ENCODE measurements around the gene DNAL4.

DNAL4 gene

DNA sequence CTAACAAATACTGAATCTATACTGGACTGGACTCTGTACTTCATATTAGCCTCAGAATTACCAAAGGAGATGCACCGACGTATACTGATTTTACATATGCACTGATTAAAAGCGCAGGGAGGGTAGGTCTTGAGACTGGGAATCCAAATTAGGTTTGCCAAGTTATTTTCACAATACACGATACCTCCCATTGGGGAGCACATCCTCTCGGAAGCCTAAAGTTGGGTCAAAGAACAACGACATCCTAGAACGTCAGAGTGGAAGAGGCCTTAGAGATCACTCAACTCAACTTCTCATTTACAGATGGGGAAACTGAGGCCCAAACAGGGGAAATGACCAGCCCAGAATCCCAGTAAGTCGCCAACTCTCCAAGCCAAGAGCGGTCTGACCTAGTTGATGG, 626 bp downstream of the DNAL4 start:
- peaks cover 32% of the 10 kb centered on the region for H3K27me3 Mint-ChIP-seq
- peak overlapping the region; percentile 91 for H3K4me3 Mint-ChIP-seq
- peaks cover 19% of the 10 kb centered on the region for H3K4me1 Mint-ChIP-seq
- H3K27ac Mint-ChIP-seq (ENCODE audit: low read depth), result peak overlapping the region; percentile 93
- ATAC-seq (replicated peaks; ENCODE audit: extremely low read depth, poor library complexity, severe bottlenecking), result no peak
- no peak for DNase-seq (ENCODE audit: low spot score in 2 of 2)
- H3K36me3 Mint-ChIP-seq (ENCODE audit: insufficient read depth), result no peaks in the 10 kb centered on the region
- H3K9me3 Mint-ChIP-seq, result no peaks in the 10 kb centered on the region

DNA sequence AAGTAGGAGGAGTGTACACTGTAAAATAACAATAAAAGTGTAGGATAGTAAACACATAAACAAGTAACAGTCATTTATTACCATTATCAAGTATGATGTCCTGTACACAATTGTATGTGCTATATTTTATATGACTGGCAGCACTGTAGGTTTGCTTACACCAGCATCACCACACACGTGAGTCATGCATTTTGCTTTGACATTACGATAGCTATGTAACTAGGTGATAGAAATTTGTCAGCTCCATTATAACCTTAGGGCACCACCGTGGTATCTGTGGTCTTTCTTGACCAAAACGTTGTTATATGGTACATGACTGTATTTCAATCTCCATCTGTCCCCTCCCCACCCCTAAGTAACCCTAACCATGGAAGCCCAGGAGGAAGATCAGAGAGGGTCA, 1.1 kb downstream of the DNAL4 start:
- ATAC-seq (replicated peaks; ENCODE audit: extremely low read depth, poor library complexity, severe bottlenecking) (no peak), DNase-seq (ENCODE audit: low spot score in 2 of 2) (no peak)
- H3K4me1 Mint-ChIP-seq, result peaks cover 14% of the 10 kb centered on the region
- H3K9me3 Mint-ChIP-seq, result no peaks in the 10 kb centered on the region
- no peaks in the 10 kb centered on the region for H3K36me3 Mint-ChIP-seq (ENCODE audit: insufficient read depth)
- H3K27ac Mint-ChIP-seq (ENCODE audit: low read depth), result peak overlapping the region; percentile 93
- peaks cover 27% of the 10 kb centered on the region for H3K27me3 Mint-ChIP-seq
- peak overlapping the region; percentile 91 for H3K4me3 Mint-ChIP-seq

DNA sequence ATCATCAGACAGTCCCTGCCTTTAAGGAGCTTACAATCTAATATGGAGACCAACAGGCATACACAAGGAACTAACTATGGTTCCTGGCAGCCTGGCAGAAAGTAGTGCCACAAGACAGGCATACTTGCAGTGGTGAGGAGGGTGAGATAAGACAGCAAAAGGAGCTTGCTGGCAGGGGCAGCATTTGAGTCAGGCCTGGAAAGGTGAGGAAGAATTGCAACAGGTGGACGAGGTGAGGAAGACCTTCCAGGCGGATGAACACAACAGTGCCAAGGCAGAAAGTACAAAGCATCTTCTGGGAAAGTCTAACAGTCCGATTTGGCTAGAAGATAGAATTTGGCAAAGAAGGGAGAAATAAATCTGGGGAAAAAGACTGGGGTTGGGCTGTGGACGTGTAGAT, 4.3 kb downstream of the DNAL4 start:
- ATAC-seq (replicated peaks; ENCODE audit: extremely low read depth, poor library complexity, severe bottlenecking) (no peak), DNase-seq (ENCODE audit: low spot score in 2 of 2) (no peak)
- H3K4me1 Mint-ChIP-seq, result peaks cover 7% of the 10 kb centered on the region
- peaks cover 1% of the 10 kb centered on the region for H3K36me3 Mint-ChIP-seq (ENCODE audit: insufficient read depth)
- H3K4me3 Mint-ChIP-seq, result no peak overlapping the region
- no peaks in the 10 kb centered on the region for H3K27me3 Mint-ChIP-seq
- H3K9me3 Mint-ChIP-seq, result no peaks in the 10 kb centered on the region
- no peak overlapping the region for H3K27ac Mint-ChIP-seq (ENCODE audit: low read depth)

DNA sequence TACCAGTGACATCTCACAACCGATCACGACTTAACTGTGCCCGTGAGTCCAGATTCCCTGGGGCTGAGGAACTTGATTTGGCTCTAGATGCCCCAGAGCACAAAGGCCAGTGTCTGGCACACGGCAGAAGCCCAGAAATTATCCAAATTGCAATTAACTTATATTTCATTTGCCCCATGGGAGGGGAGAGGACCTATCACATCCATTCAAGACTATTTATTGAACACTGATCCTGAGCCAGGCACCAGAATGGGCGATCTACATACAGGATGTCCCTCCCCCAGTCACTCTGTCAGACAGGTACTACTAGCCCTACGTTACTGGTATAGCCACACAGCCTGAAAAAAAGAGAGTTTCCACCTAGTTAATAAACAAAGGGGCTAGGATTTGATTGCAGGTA, 5.1 kb downstream of the DNAL4 start:
- DNase-seq (ENCODE audit: low spot score in 2 of 2) (no peak), ATAC-seq (replicated peaks; ENCODE audit: extremely low read depth, poor library complexity, severe bottlenecking) (no peak)
- Mint-ChIP-seq H3K27me3 (no peaks in the 10 kb centered on the region), H3K36me3 (ENCODE audit: insufficient read depth) (peaks cover 1% of the 10 kb centered on the region), H3K4me3 (no peak overlapping the region), H3K4me1 (peaks cover 7% of the 10 kb centered on the region), H3K27ac (ENCODE audit: low read depth) (no peak overlapping the region), H3K9me3 (no peaks in the 10 kb centered on the region)

DNA sequence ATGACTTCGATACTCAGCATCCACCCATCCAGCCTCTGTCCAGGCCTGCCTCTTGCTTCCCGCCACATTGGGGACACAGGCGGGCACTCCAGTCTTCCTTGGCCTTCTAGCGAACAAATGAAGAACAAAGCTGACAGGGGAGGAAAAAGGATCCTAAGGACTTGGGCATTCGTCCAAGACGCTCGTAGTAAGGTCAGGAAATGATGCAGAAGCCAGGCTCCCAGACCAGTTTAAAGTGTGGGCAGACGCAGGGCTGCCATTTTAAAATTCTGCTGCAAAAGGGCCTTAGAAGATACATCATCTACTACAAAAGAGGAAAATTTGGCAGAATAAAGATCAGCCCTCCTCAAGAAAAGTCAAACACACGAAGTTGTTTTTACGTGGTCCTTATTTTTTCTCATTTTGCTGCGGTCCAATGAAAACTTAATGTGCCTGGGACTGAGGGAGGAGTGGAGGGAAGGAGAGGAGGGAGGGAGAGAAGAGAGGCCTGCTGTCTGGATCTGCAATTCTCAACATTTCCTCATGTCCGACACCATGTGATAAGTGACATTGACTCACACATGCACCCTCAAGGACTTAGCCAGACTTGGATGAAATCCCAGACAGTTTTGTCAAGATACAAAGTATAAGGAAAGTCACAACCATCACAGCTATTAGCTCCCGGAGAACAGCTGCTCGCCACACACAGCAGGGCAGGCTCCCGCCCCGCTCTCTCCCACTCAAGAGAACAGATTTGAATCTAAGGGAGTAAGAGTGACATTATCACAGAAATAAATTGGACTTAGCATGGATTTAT, 5.7 kb downstream of the DNAL4 start:
- Mint-ChIP-seq H3K27me3 (no peaks in the 10 kb centered on the region), H3K36me3 (ENCODE audit: insufficient read depth) (peaks cover 1% of the 10 kb centered on the region), H3K4me3 (no peak overlapping the region), H3K4me1 (peaks cover 7% of the 10 kb centered on the region), H3K27ac (ENCODE audit: low read depth) (no peak overlapping the region), H3K9me3 (no peaks in the 10 kb centered on the region)
- ATAC-seq (replicated peaks; ENCODE audit: extremely low read depth, poor library complexity, severe bottlenecking), result no peak
- DNase-seq (ENCODE audit: low spot score in 2 of 2), result no peak

DNA sequence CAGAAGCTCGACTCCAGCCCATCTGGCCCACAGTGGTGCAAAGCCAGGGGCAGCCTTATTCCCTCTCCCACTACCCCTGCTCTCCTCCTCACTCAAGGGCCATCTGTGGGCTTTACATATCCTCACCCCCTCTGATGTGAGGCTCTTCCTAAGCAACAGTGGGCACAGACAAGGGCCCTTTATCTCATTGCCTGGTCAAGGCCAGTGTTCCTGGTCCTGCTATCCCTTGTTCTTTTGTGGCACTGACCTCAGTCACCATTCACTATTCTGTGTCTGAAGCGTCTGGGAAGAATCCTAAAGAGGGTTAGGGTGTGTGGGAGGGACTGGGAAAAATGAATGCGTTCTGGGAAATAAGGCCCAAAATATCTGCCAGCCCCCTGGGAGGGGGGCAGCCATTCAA, 7.3 kb downstream of the DNAL4 start:
- DNase-seq (ENCODE audit: low spot score in 2 of 2), result no peak
- no peak overlapping the region for H3K27ac Mint-ChIP-seq (ENCODE audit: low read depth)

DNA sequence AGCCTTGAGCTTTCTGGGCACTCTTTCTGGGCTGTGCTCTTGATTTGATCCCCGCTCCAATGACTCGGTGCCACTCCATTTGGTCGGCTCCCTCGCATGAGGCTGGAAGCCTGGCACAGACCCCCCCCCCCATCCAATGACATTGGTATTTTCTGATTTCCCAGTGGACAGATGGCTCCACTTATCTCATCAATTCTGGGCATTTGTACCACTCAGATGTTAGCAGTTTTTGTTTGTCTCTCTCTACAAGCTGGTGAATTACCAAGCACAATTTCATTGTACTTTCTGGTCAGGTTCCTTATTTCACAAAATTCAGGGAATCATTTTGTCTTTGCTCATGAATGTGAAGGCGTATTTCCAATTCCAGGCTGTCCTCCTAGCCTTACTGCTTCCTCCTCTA, 9.1 kb downstream of the DNAL4 start:
- Mint-ChIP-seq H3K27me3 (no peaks in the 10 kb centered on the region), H3K4me3 (no peak overlapping the region), H3K4me1 (peaks cover 7% of the 10 kb centered on the region), H3K9me3 (no peaks in the 10 kb centered on the region), H3K27ac (ENCODE audit: low read depth) (no peak overlapping the region), H3K36me3 (ENCODE audit: insufficient read depth) (peaks cover 1% of the 10 kb centered on the region)
- no peak for DNase-seq (ENCODE audit: low spot score in 2 of 2)
- no peak for ATAC-seq (replicated peaks; ENCODE audit: extremely low read depth, poor library complexity, severe bottlenecking)

More for the DNA sequence above, 7.3 kb downstream of the DNAL4 start:
- H3K4me1 Mint-ChIP-seq, result peaks cover 7% of the 10 kb centered on the region
- peaks cover 1% of the 10 kb centered on the region for H3K36me3 Mint-ChIP-seq (ENCODE audit: insufficient read depth)
- no peak overlapping the region for H3K4me3 Mint-ChIP-seq
- H3K9me3 Mint-ChIP-seq, result no peaks in the 10 kb centered on the region
- H3K27me3 Mint-ChIP-seq, result no peaks in the 10 kb centered on the region
- ATAC-seq (replicated peaks; ENCODE audit: extremely low read depth, poor library complexity, severe bottlenecking), result no peak

DNA sequence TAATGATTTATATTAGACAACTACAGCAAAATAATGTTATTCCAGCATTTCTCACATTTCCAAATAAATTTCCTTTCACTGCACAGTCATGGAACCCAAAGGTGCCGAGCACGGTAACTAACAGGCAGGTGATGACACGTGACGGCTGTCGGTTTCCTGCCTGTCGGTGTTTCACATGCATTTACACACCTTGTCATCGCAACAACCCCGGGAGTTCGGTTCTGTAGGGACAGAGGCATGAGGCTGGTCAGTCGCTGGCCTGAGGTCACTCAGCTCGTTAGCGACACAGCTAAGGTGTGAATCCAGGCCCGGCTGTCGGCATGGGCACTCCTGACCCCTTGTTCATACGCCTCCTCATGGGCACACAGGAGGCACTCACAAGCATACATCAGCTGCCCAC, 9.9 kb downstream of the DNAL4 start:
- peaks cover 1% of the 10 kb centered on the region for H3K36me3 Mint-ChIP-seq (ENCODE audit: insufficient read depth)
- no peak overlapping the region for H3K27ac Mint-ChIP-seq (ENCODE audit: low read depth)
- ATAC-seq (replicated peaks; ENCODE audit: extremely low read depth, poor library complexity, severe bottlenecking) (no peak), DNase-seq (ENCODE audit: low spot score in 2 of 2) (no peak)
- no peak overlapping the region for H3K4me3 Mint-ChIP-seq
- peaks cover 7% of the 10 kb centered on the region for H3K4me1 Mint-ChIP-seq
- no peaks in the 10 kb centered on the region for H3K27me3 Mint-ChIP-seq
- no peaks in the 10 kb centered on the region for H3K9me3 Mint-ChIP-seq

DNA sequence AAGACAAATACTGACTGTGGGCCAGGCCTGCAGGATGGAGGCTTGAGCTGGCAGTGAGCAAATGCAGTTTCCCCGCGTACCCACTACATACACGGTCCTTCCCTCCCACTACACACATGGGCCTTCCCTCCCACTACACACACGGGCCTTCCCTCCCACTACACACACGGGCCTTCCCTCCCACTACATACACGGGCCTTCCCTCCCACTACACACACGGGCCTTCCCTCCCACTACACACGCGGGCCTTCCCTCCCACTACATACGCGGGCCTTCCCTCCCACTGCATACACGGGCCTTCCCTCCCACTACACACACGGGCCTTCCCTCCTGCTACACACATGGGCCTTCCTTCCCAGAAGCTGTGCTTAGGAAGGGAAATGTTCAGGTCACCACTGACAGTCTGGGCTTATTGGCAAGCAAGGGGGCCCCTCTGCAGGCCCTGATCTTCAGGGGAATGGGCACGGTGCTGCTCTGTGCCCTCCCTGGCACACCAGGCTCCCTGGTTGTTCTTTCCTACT, 10.8 kb downstream of the DNAL4 start:
- ATAC-seq (replicated peaks; ENCODE audit: extremely low read depth, poor library complexity, severe bottlenecking), result no peak
- Mint-ChIP-seq H3K27ac (ENCODE audit: low read depth) (no peak overlapping the region), H3K36me3 (ENCODE audit: insufficient read depth) (peaks cover 1% of the 10 kb centered on the region), H3K9me3 (no peaks in the 10 kb centered on the region), H3K27me3 (no peaks in the 10 kb centered on the region), H3K4me1 (peaks cover 7% of the 10 kb centered on the region), H3K4me3 (no peak overlapping the region)
- no peak for DNase-seq (ENCODE audit: low spot score in 2 of 2)

DNA sequence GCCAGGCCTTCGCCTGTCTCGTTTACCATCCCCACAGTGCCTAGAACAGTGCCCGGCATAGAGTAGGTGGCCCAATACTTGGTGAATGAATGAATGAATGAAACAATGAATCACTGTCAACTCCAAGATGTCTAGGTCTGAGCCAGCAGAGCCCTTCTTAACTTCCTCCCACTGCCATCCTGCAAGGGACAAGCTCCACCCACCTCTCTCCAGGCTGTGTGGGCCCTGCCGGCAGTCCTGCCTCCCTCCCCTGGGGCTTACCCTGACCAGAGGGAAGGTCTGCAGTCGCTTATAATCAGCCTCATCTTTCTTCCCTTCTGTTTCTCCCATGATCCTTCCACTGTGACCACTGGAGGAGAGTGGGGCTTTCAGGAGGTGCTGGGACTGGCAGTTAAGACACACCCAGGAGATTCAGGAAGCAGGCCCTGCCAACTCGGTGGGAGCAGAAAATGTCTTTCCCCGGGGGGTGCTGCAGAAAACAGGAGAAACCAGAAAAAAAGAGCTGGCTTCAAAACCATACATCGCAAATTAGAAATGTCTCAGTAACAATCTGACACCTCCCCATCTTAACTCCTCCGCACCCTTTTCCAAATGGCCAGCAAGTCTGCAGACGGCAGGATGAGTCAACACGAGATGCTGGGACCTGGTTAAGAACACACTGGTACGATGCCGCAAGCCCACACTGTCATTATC, 11.4 kb downstream of the DNAL4 start:
- no peaks in the 10 kb centered on the region for H3K9me3 Mint-ChIP-seq
- ATAC-seq (replicated peaks; ENCODE audit: extremely low read depth, poor library complexity, severe bottlenecking) (no peak), DNase-seq (ENCODE audit: low spot score in 2 of 2) (no peak)
- H3K4me1 Mint-ChIP-seq, result peaks cover 7% of the 10 kb centered on the region
- H3K27me3 Mint-ChIP-seq, result no peaks in the 10 kb centered on the region
- no peak overlapping the region for H3K27ac Mint-ChIP-seq (ENCODE audit: low read depth)
- H3K4me3 Mint-ChIP-seq, result no peak overlapping the region
- H3K36me3 Mint-ChIP-seq (ENCODE audit: insufficient read depth), result peaks cover 1% of the 10 kb centered on the region

DNA sequence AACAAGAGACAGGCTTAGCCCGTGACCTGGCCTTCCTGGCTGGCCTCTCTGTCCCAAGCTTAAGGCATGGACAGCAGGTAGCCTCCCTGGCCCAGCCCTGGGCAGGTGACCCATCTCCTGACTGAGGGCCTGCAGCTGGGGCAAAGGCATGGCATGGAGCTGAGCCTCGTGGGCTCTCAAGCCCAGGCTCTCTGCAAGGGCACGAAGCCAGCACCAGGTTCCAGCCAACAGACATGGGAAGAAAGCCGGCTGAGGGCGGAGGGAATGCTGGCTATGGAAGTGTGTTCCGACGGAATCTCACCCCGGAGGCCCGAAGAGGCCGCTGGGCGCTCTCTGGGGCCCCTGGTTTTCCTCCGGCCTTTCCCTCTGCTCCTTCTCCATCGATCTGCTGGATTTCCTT, 12.9 kb downstream of the DNAL4 start:
- Mint-ChIP-seq H3K9me3 (no peaks in the 10 kb centered on the region), H3K36me3 (ENCODE audit: insufficient read depth) (no peaks in the 10 kb centered on the region), H3K27me3 (no peaks in the 10 kb centered on the region), H3K27ac (ENCODE audit: low read depth) (no peak overlapping the region), H3K4me3 (no peak overlapping the region), H3K4me1 (peaks cover 7% of the 10 kb centered on the region)
- DNase-seq (ENCODE audit: low spot score in 2 of 2) (no peak), ATAC-seq (replicated peaks; ENCODE audit: extremely low read depth, poor library complexity, severe bottlenecking) (no peak)

DNA sequence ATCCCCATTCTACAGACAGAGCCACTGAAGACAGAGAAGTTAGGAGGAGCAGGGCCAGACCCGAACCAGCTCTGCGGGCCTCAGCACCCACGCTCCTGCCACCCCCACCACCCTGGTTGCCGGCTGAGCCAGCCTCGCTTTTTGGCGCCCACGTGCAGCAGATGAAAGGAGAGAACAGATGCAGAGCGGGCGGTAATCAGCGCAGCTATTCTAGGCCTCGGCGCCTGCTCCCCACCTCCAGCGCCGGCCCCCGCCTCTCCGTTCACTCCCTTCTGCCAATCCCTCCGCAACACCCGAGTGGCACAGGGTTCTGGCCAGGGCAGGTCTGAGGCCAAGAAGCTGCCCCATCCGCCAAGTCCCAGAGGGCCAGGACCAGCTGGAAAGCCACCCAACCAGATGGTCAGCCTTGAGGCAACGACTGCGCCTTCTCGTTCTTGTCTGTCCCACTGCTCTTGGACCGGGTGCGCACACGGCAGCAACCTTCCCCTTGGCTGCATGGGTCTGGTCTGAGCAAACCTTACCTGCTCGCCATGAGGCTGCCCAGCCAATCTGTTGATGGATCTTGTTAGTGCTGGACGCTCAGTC, 16.8 kb downstream of the DNAL4 start:
- no peaks in the 10 kb centered on the region for H3K9me3 Mint-ChIP-seq
- no peak for DNase-seq (ENCODE audit: low spot score in 2 of 2)
- no peaks in the 10 kb centered on the region for H3K36me3 Mint-ChIP-seq (ENCODE audit: insufficient read depth)
- no peak for ATAC-seq (replicated peaks; ENCODE audit: extremely low read depth, poor library complexity, severe bottlenecking)
- H3K4me3 Mint-ChIP-seq, result no peak overlapping the region
- H3K27me3 Mint-ChIP-seq, result no peaks in the 10 kb centered on the region
- H3K4me1 Mint-ChIP-seq, result no peaks in the 10 kb centered on the region
- no peak overlapping the region for H3K27ac Mint-ChIP-seq (ENCODE audit: low read depth)

DNA sequence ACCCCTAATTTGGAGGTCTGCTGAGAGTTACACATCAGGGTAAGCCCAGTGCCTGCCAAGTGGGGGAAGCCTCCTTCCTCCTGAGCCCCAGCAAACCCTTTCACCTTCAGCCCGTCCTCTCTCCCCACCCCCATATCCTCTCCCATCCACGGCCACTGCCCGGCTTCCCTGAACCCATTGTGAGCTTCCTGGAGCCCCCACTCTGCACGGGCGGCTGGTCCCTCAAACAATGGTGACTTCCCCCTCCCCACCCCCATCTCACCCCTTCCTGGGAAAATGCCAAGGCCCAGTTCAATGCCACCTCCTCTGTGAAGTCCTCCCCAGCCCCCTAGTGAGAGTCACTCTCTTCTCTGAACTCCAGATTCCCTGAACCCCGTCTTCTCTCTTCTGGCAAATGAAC, 17.9 kb downstream of the DNAL4 start:
- ATAC-seq (replicated peaks; ENCODE audit: extremely low read depth, poor library complexity, severe bottlenecking), result no peak
- no peaks in the 10 kb centered on the region for H3K27me3 Mint-ChIP-seq
- no peak overlapping the region for H3K27ac Mint-ChIP-seq (ENCODE audit: low read depth)
- no peaks in the 10 kb centered on the region for H3K4me1 Mint-ChIP-seq
- H3K9me3 Mint-ChIP-seq, result no peaks in the 10 kb centered on the region
- no peak for DNase-seq (ENCODE audit: low spot score in 2 of 2)
- H3K36me3 Mint-ChIP-seq (ENCODE audit: insufficient read depth), result no peaks in the 10 kb centered on the region
- H3K4me3 Mint-ChIP-seq, result no peak overlapping the region

All from central memory CD8-positive, alpha-beta T cell (primary cell).